ENCODE results near the gene ARHGAP15. TPM values are rescaled to one million over a fixed set of nuclear protein-coding genes. Genes with fewer than 3 reads are reported as not detected.

Gene ARHGAP15
- total RNA-seq, 1 donor: 334 TPM

GRCh38 chr2:143155661-143156060 is 26.4 kb downstream of the ARHGAP15 start:
- H3K4me3 ChIP-seq (ENCODE audit: low read length): no peak overlapping the region
- peaks cover 53% of the 10 kb centered on the region for H3K4me1 ChIP-seq (ENCODE audit: insufficient read depth, low read length)
- H3K27me3 ChIP-seq (ENCODE audit: insufficient read depth, low read length): no peaks in the 10 kb centered on the region
- no peaks in the 10 kb centered on the region for H3K9me3 ChIP-seq (ENCODE audit: low read depth, low read length)

GRCh38 chr2:143157001-143157400 is 27.8 kb downstream of the ARHGAP15 start:
- Histone ChIP-seq H3K9me3 (ENCODE audit: low read depth, low read length) (no peaks in the 10 kb centered on the region), H3K4me3 (ENCODE audit: low read length) (no peak overlapping the region), H3K4me1 (ENCODE audit: insufficient read depth, low read length) (peaks cover 44% of the 10 kb centered on the region), H3K27me3 (ENCODE audit: insufficient read depth, low read length) (no peaks in the 10 kb centered on the region)

GRCh38 chr2:143157418-143157817 is 28.2 kb downstream of the ARHGAP15 start:
- Histone ChIP-seq H3K27me3 (ENCODE audit: insufficient read depth, low read length) (no peaks in the 10 kb centered on the region), H3K4me1 (ENCODE audit: insufficient read depth, low read length) (peaks cover 44% of the 10 kb centered on the region), H3K9me3 (ENCODE audit: low read depth, low read length) (no peaks in the 10 kb centered on the region), H3K4me3 (ENCODE audit: low read length) (no peak overlapping the region)

GRCh38 chr2:143158098-143158497 is 28.9 kb downstream of the ARHGAP15 start:
- no peak overlapping the region for H3K4me3 ChIP-seq (ENCODE audit: low read length)

GRCh38 chr2:143158551-143159485 is 29.6 kb downstream of the ARHGAP15 start:
- Histone ChIP-seq H3K9me3 (ENCODE audit: low read depth, low read length) (no peaks in the 10 kb centered on the region), H3K4me1 (ENCODE audit: insufficient read depth, low read length) (peaks cover 39% of the 10 kb centered on the region), H3K4me3 (ENCODE audit: low read length) (no peak overlapping the region), H3K27me3 (ENCODE audit: insufficient read depth, low read length) (no peaks in the 10 kb centered on the region)

More at GRCh38 chr2:143158098-143158497, 28.9 kb downstream of the ARHGAP15 start:
- H3K4me1 ChIP-seq (ENCODE audit: insufficient read depth, low read length): peaks cover 37% of the 10 kb centered on the region
- no peaks in the 10 kb centered on the region for H3K9me3 ChIP-seq (ENCODE audit: low read depth, low read length)
- no peaks in the 10 kb centered on the region for H3K27me3 ChIP-seq (ENCODE audit: insufficient read depth, low read length)

- peaks cover 37% of the 10 kb centered on the region for H3K4me1 ChIP-seq (ENCODE audit: insufficient read depth, low read length)
These were observed 30.2 kb downstream of the ARHGAP15 start for GRCh38 chr2:143159486-143159840.

GRCh38 chr2:143160732-143161707 is 31.8 kb downstream of the ARHGAP15 start:
- H3K4me3 ChIP-seq (ENCODE audit: low read length): no peak overlapping the region
- H3K4me1 ChIP-seq (ENCODE audit: insufficient read depth, low read length): peaks cover 31% of the 10 kb centered on the region
- no peaks in the 10 kb centered on the region for H3K9me3 ChIP-seq (ENCODE audit: low read depth, low read length)
- no peaks in the 10 kb centered on the region for H3K27me3 ChIP-seq (ENCODE audit: insufficient read depth, low read length)

More at GRCh38 chr2:143159486-143159840, 30.2 kb downstream of the ARHGAP15 start:
- H3K9me3 ChIP-seq (ENCODE audit: low read depth, low read length): no peaks in the 10 kb centered on the region
- no peaks in the 10 kb centered on the region for H3K27me3 ChIP-seq (ENCODE audit: insufficient read depth, low read length)
- H3K4me3 ChIP-seq (ENCODE audit: low read length): no peak overlapping the region

GRCh38 chr2:143162123-143162837 is 33.1 kb downstream of the ARHGAP15 start:
- H3K4me1 ChIP-seq (ENCODE audit: insufficient read depth, low read length): peaks cover 28% of the 10 kb centered on the region
- H3K27me3 ChIP-seq (ENCODE audit: insufficient read depth, low read length): no peaks in the 10 kb centered on the region
- H3K9me3 ChIP-seq (ENCODE audit: low read depth, low read length): no peaks in the 10 kb centered on the region
- no peak overlapping the region for H3K4me3 ChIP-seq (ENCODE audit: low read length)

- peaks cover 33% of the 10 kb centered on the region for H3K4me1 ChIP-seq (ENCODE audit: insufficient read depth, low read length)
- no peaks in the 10 kb centered on the region for H3K9me3 ChIP-seq (ENCODE audit: low read depth, low read length)
- no peak overlapping the region for H3K4me3 ChIP-seq (ENCODE audit: low read length)
- H3K27me3 ChIP-seq (ENCODE audit: insufficient read depth, low read length): no peaks in the 10 kb centered on the region
These were observed 33.8 kb downstream of the ARHGAP15 start for GRCh38 chr2:143162997-143163396.

- H3K4me3 ChIP-seq (ENCODE audit: low read length): no peak overlapping the region
- H3K27me3 ChIP-seq (ENCODE audit: insufficient read depth, low read length): no peaks in the 10 kb centered on the region
- H3K9me3 ChIP-seq (ENCODE audit: low read depth, low read length): no peaks in the 10 kb centered on the region
- peaks cover 33% of the 10 kb centered on the region for H3K4me1 ChIP-seq (ENCODE audit: insufficient read depth, low read length)
These were observed 34.3 kb downstream of the ARHGAP15 start for GRCh38 chr2:143163499-143163898.

GRCh38 chr2:143165291-143165690 is 36.1 kb downstream of the ARHGAP15 start:
- no peak overlapping the region for H3K4me3 ChIP-seq (ENCODE audit: low read length)
- H3K27me3 ChIP-seq (ENCODE audit: insufficient read depth, low read length): no peaks in the 10 kb centered on the region
- no peaks in the 10 kb centered on the region for H3K9me3 ChIP-seq (ENCODE audit: low read depth, low read length)
- H3K4me1 ChIP-seq (ENCODE audit: insufficient read depth, low read length): peaks cover 26% of the 10 kb centered on the region

GRCh38 chr2:143169105-143169504 is 39.9 kb downstream of the ARHGAP15 start:
- Histone ChIP-seq H3K9me3 (ENCODE audit: low read depth, low read length) (no peaks in the 10 kb centered on the region), H3K4me1 (ENCODE audit: insufficient read depth, low read length) (peaks cover 13% of the 10 kb centered on the region)

GRCh38 chr2:143171817-143172216 is 42.6 kb downstream of the ARHGAP15 start:
- H3K27me3 ChIP-seq (ENCODE audit: insufficient read depth, low read length): no peaks in the 10 kb centered on the region
- H3K4me3 ChIP-seq (ENCODE audit: low read length): no peak overlapping the region
- H3K4me1 ChIP-seq (ENCODE audit: insufficient read depth, low read length): peaks cover 18% of the 10 kb centered on the region
- H3K9me3 ChIP-seq (ENCODE audit: low read depth, low read length): no peaks in the 10 kb centered on the region

More at GRCh38 chr2:143169105-143169504, 39.9 kb downstream of the ARHGAP15 start:
- no peaks in the 10 kb centered on the region for H3K27me3 ChIP-seq (ENCODE audit: insufficient read depth, low read length)
- no peak overlapping the region for H3K4me3 ChIP-seq (ENCODE audit: low read length)

GRCh38 chr2:143175438-143175837 is 46.2 kb downstream of the ARHGAP15 start:
- Histone ChIP-seq H3K4me3 (ENCODE audit: low read length) (no peak overlapping the region), H3K27me3 (ENCODE audit: insufficient read depth, low read length) (no peaks in the 10 kb centered on the region), H3K9me3 (ENCODE audit: low read depth, low read length) (no peaks in the 10 kb centered on the region), H3K4me1 (ENCODE audit: insufficient read depth, low read length) (peaks cover 13% of the 10 kb centered on the region)
